NOMO-1 (cell line): ENCODE data around the gene IGFALS.

Source experiments
- DNase-seq, 2 experiments: peaks; one replicate each; lab custom pipeline; 2025; ENCODE audit not compliant: unreplicated experiment in 2 of 2; lab: John Stamatoyannopoulos, UW

Gene IGFALS

DNA sequence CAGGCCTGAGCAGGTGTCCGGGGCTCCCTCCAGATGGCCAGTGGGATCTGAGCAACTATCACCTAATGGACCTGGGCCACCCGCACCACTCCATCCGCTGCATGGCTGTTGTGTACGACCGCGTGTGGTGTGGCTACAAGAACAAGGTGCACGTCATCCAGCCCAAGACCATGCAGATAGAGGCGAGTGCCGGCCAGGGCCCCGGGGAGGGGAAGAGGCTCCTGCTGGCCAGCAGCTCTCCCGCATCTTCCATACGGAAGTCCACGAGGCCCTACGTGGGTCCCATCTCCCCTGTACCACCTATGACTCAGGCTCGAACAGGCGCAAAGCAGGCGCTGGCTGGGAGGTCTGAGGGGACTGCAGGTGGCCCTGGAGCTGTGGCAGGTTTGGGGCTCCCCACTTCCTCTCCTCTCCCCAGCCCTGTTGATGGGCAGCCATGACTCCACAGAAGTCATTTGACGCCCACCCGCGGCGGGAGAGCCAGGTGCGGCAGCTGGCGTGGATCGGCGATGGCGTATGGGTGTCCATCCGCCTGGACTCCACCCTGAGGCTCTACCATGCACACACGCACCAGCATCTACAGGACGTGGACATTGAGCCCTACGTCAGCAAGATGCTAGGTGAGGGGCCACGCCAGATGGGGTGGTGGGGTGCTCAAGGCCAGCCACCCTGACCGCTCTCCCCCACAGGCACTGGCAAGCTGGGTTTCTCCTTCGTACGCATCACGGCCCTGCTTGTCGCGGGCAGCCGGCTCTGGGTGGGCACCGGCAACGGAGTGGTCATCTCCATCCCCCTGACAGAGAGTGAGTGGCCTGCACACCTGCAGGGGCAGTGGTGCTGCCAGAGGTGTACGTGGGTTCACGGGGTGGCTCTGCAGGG lies 26.1 kb downstream of the IGFALS start:
- DNase-seq = no peak

DNA sequence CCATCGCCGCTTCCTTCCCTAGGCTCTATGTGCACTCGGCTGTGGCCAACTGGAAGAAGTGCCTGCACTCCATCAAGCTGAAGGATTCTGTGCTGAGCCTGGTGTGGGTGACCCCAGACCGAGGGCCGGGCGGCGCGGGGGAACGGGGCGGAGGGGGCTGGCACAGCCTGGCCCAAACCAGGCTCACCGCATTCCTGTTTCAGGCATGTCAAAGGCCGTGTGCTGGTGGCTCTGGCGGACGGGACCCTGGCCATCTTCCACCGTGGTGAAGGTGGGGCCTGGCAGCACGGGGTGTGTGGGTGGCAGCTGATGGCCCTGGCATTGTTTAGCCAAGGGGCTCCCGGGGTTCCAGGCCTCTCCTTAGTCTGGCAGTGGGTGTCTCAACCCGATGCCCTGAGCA lies 26.8 kb downstream of the IGFALS start:
- no peak for DNase-seq

- no peak for DNase-seq
These were observed 27.3 kb downstream of the IGFALS start for GRCh38 chr16:1766231-1766630.

DNA sequence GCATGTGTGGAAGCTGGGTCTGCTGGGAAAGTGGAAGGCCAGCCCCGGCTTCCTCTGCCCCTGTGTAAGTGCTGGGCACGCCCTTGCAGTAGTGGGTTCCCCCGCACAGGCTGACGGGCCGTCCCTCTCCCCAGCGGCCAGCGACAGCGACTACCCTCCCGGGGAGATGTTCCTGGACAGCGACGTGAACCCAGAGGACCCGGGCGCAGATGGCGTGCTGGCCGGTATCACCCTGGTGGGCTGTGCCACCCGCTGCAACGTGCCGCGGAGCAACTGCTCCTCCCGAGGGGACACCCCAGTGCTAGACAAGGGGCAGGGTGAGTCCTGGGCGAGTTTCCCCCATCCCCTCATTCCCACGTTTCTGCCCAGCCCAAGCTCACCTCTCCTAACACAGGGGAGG lies 27.7 kb downstream of the IGFALS start:
- no peak for DNase-seq

- no peak for DNase-seq
These were observed 28.5 kb downstream of the IGFALS start for GRCh38 chr16:1764971-1765370.

GRCh38 chr16:1763521-1764511 lies 29.7 kb downstream of the IGFALS start:
- no peak for DNase-seq

GRCh38 chr16:1762879-1763520 lies 30.5 kb downstream of the IGFALS start:
- no peak for DNase-seq

- no peak for DNase-seq
These were observed 31.2 kb downstream of the IGFALS start for GRCh38 chr16:1762196-1762878.

DNA sequence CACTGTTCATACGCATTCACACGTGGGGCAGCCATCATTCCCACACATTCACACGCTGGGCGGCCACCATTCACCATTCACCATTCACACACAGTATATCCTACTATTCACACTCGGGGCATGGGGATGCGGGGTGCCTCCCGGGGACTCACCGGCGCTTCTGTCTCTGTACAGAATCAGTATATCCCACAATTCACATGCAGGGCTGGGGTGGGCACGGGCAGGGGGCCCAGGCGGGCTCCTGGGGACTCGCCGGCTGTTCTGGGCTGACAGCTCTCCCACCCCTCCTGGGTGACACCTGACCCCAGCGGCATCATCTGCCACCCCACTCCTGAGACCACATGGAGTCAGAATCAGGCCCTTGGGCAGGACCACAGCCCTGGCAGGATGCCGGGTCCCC lies 31.8 kb downstream of the IGFALS start:
- no peak for DNase-seq

DNA sequence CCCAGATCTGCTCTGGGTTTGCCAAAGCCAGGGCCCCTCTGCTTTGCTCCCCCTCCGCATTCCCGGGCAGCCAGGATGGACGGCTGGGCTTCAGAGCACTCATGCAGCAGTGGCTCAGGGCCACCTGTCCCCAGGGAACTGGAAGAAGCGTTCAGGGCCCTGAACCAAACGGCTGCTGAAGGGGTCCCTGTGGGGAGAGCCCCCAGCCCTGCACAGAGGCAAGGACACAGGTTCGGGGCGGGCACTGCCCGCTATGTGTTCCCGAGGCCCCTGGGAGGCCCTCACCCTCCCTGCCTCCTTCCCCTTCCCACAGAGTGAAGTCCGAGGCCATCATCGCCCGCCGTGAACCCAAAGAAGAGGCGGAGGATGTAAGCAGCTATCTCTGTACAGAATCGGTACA lies 32.6 kb downstream of the IGFALS start:
- no peak for DNase-seq

- no peak for DNase-seq
These were observed 34.0 kb downstream of the IGFALS start for GRCh38 chr16:1759511-1759910.

DNA sequence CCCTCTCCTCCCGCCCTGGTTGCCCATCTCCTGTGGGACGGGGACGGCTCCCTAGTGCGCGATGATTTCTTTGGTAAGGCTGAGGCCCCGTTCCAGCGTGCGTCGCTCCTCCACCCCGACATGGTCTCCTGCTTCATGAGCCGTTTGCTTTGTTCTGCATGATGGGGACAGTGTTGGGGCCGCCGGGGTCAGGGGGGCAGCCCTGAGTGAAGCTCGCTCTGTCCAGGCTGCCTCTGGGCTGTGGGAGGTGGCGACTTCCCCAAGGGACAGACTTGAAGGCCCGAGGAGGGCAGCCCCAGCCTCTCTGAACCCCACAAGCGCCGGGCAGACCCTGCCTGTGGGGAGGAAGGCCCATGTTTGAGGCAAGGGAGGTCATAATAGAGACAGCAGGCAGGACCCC lies 34.6 kb downstream of the IGFALS start:
- no peak for DNase-seq

DNA sequence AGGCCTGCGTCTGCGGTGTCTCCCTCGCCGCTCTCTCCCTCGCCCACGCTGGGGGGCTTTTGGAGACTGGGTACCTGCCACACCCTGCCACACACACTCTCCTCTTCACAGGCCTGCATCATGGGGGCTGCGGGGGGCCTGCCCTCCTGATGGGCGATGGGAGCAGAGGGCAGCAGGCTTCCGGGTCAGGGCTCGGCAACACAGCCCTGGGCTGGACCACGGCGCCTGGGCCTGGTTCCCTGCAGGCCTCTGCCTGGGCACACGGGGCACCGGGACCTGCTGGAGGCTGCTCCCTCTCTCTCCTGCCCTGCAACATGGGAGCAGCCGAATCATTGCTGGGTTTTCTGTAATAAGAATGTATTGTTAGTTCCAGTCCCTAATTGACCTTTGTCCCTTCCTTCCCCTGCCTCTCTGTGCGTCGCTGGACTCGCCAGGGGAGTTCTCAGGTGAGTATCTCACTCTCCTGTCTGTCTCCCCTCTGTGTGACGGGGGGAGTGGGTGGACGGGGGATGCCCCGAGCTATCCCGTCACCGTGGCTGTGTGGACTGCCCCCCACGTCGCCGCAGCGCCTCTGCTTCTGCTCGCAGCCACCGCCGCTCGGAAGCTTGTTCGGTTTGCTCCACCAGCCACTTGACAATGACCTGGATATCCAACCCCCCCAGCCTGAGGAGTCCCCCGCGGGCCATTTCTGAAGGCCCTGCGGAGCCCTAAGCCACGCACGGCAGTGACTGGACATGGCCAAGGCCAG lies 35.6 kb downstream of the IGFALS start:
- no peak for DNase-seq

GRCh38 chr16:1754204-1754603 lies 39.3 kb downstream of the IGFALS start:
- DNase-seq = no peak

GRCh38 chr16:1752853-1753252 lies 40.7 kb downstream of the IGFALS start:
- DNase-seq = no peak

DNA sequence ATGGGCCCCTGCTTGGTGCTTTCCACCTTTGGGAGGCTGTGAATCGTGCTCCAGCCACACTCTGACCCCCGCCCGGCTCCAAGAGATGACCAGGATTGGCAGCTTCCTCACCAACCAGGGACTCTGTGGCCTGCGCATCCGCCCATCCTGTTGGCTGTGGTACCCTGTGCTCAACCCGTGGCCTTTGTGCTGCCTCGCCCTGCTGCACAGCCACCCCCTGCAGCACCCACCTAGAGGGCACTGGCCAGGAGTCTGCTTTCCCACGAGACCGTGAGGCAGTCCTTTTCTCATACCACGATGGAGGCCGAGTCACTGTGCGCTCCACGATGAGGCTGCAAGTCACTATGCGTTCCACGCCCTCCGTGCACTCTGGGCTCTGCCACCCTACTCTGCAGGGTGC lies 41.6 kb downstream of the IGFALS start:
- DNase-seq = no peak

DNA sequence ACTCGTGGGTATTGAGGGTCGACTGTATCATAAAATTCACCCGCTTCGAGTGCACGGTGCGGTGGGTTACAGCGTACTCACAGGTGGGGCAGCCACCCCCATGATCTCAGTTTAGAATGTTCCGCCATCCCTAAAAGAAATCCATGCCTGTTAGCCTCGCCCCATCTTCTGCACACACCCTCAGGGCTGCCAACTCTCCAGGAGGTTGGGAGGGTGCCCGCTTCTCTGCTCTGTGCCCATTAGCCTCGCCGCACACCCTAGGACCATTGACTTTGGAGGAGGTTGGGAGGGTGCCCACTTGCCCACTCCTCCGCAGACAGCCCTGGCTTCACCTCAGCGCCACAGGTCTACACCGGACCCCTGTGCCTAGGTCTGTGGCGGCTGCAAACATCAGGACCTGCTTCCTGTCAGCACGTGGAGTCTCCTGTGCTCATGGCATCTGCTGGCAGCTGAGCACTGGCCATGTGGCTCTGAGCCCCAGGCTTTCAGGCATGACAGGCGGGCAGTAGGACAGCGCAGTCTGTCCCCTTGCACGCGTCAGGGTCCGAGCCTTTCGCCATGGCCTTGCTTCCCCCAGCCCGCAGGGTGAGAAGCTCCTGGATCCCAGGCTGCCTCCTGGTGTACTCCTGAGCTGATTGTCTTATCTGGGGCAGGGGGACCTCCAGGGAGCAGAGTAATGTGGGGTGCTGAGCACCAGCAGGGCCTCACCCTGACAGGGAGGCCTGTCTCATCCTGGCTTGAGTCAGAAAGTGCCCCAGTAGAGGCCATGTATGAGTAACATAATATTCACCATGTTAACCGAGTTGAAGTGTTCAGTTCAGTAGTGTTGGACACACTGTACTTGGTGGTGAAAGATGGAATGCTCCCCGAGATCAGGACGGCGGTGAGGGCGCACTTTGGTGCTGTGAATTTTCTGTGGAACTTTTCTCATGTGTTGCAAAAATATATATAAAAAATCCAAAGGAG lies 44.1 kb downstream of the IGFALS start:
- DNase-seq = no peak

DNA sequence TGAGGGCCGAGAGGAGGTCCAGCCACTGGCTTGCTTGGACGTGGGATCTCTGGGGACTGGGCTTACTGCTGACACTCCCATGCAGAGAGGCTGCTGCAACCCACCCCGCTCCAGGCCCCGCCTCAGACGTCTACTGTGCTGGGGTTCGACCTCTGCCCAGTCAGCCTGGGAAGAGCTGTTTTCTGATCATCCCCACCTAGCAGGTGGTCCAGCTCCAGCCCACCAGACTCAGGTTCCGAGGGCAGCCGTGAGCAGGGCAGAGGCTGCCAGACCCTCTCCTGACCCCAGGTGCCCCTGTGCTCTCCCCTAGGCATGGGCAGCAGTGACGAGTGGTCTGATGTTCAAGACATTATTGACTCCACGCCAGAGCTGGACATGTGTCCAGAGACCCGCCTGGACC lies 45.6 kb downstream of the IGFALS start:
- no peak for DNase-seq

DNA sequence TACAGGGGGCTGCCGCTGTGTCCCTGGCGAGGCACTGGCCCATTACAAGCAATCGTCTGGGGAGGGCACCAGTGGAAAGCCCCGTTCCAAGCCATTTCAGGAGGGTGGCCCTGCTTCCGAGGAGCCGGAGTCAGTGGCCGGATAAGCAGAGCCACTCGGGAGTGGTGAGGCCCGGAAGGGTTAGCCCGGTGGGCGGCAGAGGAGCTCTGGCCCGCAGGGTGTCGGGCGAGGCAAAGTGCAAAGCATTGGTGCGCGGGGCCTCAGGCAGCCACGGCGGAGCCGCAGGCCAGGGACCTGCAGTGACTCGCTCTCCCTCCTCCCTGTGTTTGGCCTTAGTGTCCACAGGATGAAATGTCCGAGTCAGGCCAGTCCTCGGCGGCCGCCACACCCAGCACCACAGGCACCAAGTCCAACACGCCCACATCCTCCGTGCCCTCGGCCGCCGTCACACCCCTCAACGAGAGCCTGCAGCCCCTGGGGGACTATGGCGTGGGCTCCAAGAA lies 46.8 kb downstream of the IGFALS start:
- no peak for DNase-seq
